ENCODE data around the gene RNF207. TPM values are rescaled to one million over a fixed set of nuclear protein-coding genes. Genes with fewer than 3 reads are reported as not detected.

RNF207 gene
- total and polyA plus RNA-seq, 4 donors, result 3.3 to 13.7 (median 5.8) TPM

- H3K36me3 ChIP-seq (ENCODE audit: control insufficient read depth in 4 of 4, insufficient read depth in 3 of 4, low read depth in 1 of 4, low read length in 3 of 4), result no peaks in the 10 kb centered on the region
- no peak overlapping the region for H3K4me3 ChIP-seq (ENCODE audit: low read depth in 1 of 3, low read length in 3 of 3)
- H3K9ac ChIP-seq (ENCODE audit: low read depth in 1 of 2, low read length in 2 of 2), result no peak overlapping the region
- H3K27me3 ChIP-seq (ENCODE audit: control insufficient read depth in 4 of 4, insufficient read depth in 4 of 4, low read length in 3 of 4), result peaks cover 6 to 11% (median 9%) of the 10 kb centered on the region in 4 donors
- no peak for DNase-seq (ENCODE audit: low spot score)
- no peak overlapping the region for H3K27ac ChIP-seq (ENCODE audit: low read depth in 1 of 2, low read length in 2 of 2)
- TF ChIP-seq GABPA (IDR thresholded peaks at IDR 0.05 in 1 of 2, conservative IDR thresholded peaks at IDR 0.05 in 1 of 2) (no peak), HNF4A (conservative IDR thresholded peaks at IDR 0.05) (no peak), NR2F2 (IDR thresholded peaks at IDR 0.05) (no peak), CTCF (IDR thresholded peaks at IDR 0.05; ENCODE audit: low read depth, low read length, missing input control) (no peak), JUND (IDR thresholded peaks at IDR 0.05) (no peak), EGR1 (IDR thresholded peaks at IDR 0.05; ENCODE audit: low read depth in 2 of 2) (no peak), REST (IDR thresholded peaks at IDR 0.05) (no peak), RAD21 (IDR thresholded peaks at IDR 0.05) (no peak), RXRA (IDR thresholded peaks at IDR 0.05) (no peak), FOXA1 (IDR thresholded peaks at IDR 0.05) (no peak), ZBTB33 (IDR thresholded peaks at IDR 0.05) (no peak), SP1 (IDR thresholded peaks at IDR 0.05) (no peak)
- H3K4me1 ChIP-seq (ENCODE audit: control insufficient read depth in 4 of 4, insufficient read depth in 4 of 4, low read length in 3 of 4), result peaks cover 0 to 7% (median 6%) of the 10 kb centered on the region in 4 donors
- H3K9me3 ChIP-seq (ENCODE audit: control insufficient read depth in 4 of 4, low read length in 3 of 4), result no peaks in the 10 kb centered on the region
- WGBS, result 44% methylated on average over 17 of the region's 17 CpGs
Observed at GRCh38 chr1:6239950-6240768, 34.2 kb downstream of the RNF207 start.

- no peaks in the 10 kb centered on the region for H3K9me3 ChIP-seq (ENCODE audit: control insufficient read depth in 4 of 4, low read length in 3 of 4)
- H3K4me3 ChIP-seq (ENCODE audit: low read depth in 1 of 3, low read length in 3 of 3), result no peak overlapping the region
- H3K4me1 ChIP-seq (ENCODE audit: control insufficient read depth in 4 of 4, insufficient read depth in 4 of 4, low read length in 3 of 4), result peaks cover 0 to 10% (median 8%) of the 10 kb centered on the region in 4 donors
- 25% methylated on average over 33 of the region's 33 CpGs for WGBS
- DNase-seq (ENCODE audit: low spot score), result no peak
- no peaks in the 10 kb centered on the region for H3K36me3 ChIP-seq (ENCODE audit: control insufficient read depth in 4 of 4, insufficient read depth in 3 of 4, low read depth in 1 of 4, low read length in 3 of 4)
- no peak overlapping the region for H3K27ac ChIP-seq (ENCODE audit: low read depth in 1 of 2, low read length in 2 of 2)
- H3K27me3 ChIP-seq (ENCODE audit: control insufficient read depth in 4 of 4, insufficient read depth in 4 of 4, low read length in 3 of 4), result peaks cover 6 to 14% (median 9%) of the 10 kb centered on the region in 4 donors
- no peak overlapping the region for H3K9ac ChIP-seq (ENCODE audit: low read depth in 1 of 2, low read length in 2 of 2)
- TF ChIP-seq YY1 (IDR thresholded peaks at IDR 0.05) (no peak), NR2F2 (IDR thresholded peaks at IDR 0.05) (no peak), CTCF (IDR thresholded peaks at IDR 0.05; ENCODE audit: low read depth, low read length, missing input control) (no peak), ZBTB33 (IDR thresholded peaks at IDR 0.05) (no peak), ATF3 (IDR thresholded peaks at IDR 0.05) (no peak), RXRA (IDR thresholded peaks at IDR 0.05) (no peak), HNF4A (conservative IDR thresholded peaks at IDR 0.05) (no peak), SP1 (IDR thresholded peaks at IDR 0.05) (no peak), EGR1 (IDR thresholded peaks at IDR 0.05; ENCODE audit: low read depth in 2 of 2) (no peak), JUND (IDR thresholded peaks at IDR 0.05) (no peak), TAF1 (conservative IDR thresholded peaks at IDR 0.05) (no peak)
Observed at GRCh38 chr1:6241107-6241886, 35.4 kb downstream of the RNF207 start.
